ENCODE measurements around the gene MAP2K3. TPM values are rescaled to one million over a fixed set of nuclear protein-coding genes. Genes with fewer than 3 reads are reported as not detected.
"Not testable (repeated sequence)": the region's sequence is repeated elsewhere in the genome, so short reads cannot be mapped to it uniquely, and the experiment has no call there.

Gene MAP2K3
- total and polyA plus RNA-seq, 10 of the 15 experiments (the other 5 are each of a cell fraction or from before 2014, with no cell fraction given): 0.71 to 39.4 (median 18.6) TPM

GRCh38 chr17:21310061-21310765 lies 25.7 kb downstream of the MAP2K3 start:
- H3K4me1 ChIP-seq (ENCODE audit: control insufficient read depth, insufficient read depth, low read length); H3K9me3 ChIP-seq (replicated peaks; ENCODE audit: control insufficient read depth, insufficient read depth, low read length); H4K20me1 ChIP-seq (ENCODE audit: control insufficient read depth, insufficient read depth); POLR2A ChIA-PET; FAIRE-seq; H3K4me2 ChIP-seq (ENCODE audit: control insufficient read depth, insufficient read depth); ATAC-seq; BruUV-seq (replicated peaks); H3K27me3 ChIP-seq (replicated peaks in 1 of 2; ENCODE audit: control insufficient read depth in 2 of 2, insufficient read depth in 2 of 2, low read length in 1 of 2); H3K36me3 ChIP-seq (ENCODE audit: control insufficient read depth in 2 of 2, insufficient read depth in 2 of 2, low read length in 1 of 2); CTCF ChIA-PET; H3K79me2 ChIP-seq (ENCODE audit: control insufficient read depth, insufficient read depth, low read length); H3K27ac ChIP-seq (ENCODE audit: control insufficient read depth, insufficient read depth); DNase-seq (ENCODE audit: low read depth, low spot score); H3K9ac ChIP-seq (ENCODE audit: control insufficient read depth, insufficient read depth, low read length); H2AFZ ChIP-seq (ENCODE audit: control insufficient read depth, low read depth, low read length); RAD21 ChIA-PET (ENCODE audit: unreplicated experiment); intact Hi-C loops (cut with micrococcal nuclease; ENCODE audit: unreplicated experiment); H3K4me3 ChIP-seq: not testable (repeated sequence)
- 90% methylated on average over 15 of the region's 16 CpGs for WGBS (ENCODE audit: insufficient coverage, insufficient replicate concordance, low lambda C conversion rate, missing lambda C conversion rate)
- SMC1A ChIA-PET (ENCODE audit: uncharacterized antibody, unreplicated experiment): interaction anchor here (1.6 kb wide), 1 partner anchor 27 kb away, joined by 4 read pairs; no protein-coding TSS in a partner anchor
- in situ Hi-C loops (cut with MboI): loop anchor here (10.0 to 25.0 kb wide), 3 partner anchors 55 to 1177 kb away; partner anchors contain the start of gene NATD1

DNA sequence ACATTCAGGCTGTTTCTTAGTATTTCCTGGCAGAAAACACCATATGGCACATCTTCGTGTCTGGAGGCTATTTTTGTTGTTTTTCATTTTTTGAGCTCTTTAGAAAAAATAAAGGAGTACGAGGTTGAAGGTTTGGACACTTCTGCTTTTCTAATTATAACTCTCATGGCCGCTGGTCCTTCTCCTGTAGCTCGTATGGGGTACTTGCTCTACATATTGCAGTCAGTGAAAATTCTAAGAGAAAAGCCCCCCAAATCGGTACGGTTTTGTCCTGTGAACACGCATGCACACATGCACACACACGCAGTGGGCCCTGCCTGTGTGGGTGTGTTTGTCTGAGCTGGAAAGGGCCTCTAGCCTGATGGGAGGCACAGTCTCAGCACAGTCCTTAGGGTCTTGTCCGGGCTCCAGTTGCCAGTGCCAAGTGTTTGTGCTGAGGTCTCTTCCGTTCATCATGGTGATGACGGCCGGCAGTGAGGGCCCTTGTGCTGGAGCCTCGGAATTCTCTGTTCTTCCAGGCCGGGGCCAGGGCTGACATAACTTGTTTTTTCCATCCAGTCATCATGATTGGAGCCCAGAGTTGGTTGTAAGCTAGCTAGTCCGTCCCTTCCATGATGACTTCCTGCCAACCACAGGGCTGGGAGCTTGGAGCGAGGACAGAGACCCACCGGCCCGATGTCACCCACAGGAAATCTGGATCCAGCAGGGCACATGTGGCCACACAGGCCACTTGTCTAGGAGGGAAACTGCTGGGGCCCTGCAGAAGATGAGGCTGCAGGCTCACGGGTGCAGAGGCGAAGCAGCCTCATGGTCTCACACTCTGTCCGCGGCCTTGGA lies 26.5 kb downstream of the MAP2K3 start:
- POLR2A ChIA-PET; H3K27me3 ChIP-seq (replicated peaks in 1 of 2; ENCODE audit: control insufficient read depth in 2 of 2, insufficient read depth in 2 of 2, low read length in 1 of 2); H3K4me2 ChIP-seq (ENCODE audit: control insufficient read depth, insufficient read depth): not testable (repeated sequence)

More for the DNA sequence above, 26.5 kb downstream of the MAP2K3 start:
- CTCF ChIA-PET; H3K4me3 ChIP-seq; H3K9me3 ChIP-seq (replicated peaks; ENCODE audit: control insufficient read depth, insufficient read depth, low read length); H3K9ac ChIP-seq (ENCODE audit: control insufficient read depth, insufficient read depth, low read length); H3K4me1 ChIP-seq (ENCODE audit: control insufficient read depth, insufficient read depth, low read length); intact Hi-C loops (cut with micrococcal nuclease; ENCODE audit: unreplicated experiment); FAIRE-seq; BruUV-seq (replicated peaks); ATAC-seq; H3K79me2 ChIP-seq (ENCODE audit: control insufficient read depth, insufficient read depth, low read length); H3K27ac ChIP-seq (ENCODE audit: control insufficient read depth, insufficient read depth); RAD21 ChIA-PET (ENCODE audit: unreplicated experiment); H4K20me1 ChIP-seq (ENCODE audit: control insufficient read depth, insufficient read depth); H3K36me3 ChIP-seq (ENCODE audit: control insufficient read depth in 2 of 2, insufficient read depth in 2 of 2, low read length in 1 of 2); DNase-seq (ENCODE audit: low read depth, low spot score); H2AFZ ChIP-seq (ENCODE audit: control insufficient read depth, low read depth, low read length): not testable (repeated sequence)
- WGBS (ENCODE audit: insufficient coverage, insufficient replicate concordance, low lambda C conversion rate, missing lambda C conversion rate): 64% methylated on average over 16 of the region's 22 CpGs
- SMC1A ChIA-PET (ENCODE audit: uncharacterized antibody, unreplicated experiment): interaction anchor here (1.6 kb wide), 1 partner anchor 28 kb away, joined by 4 read pairs; no protein-coding TSS in a partner anchor
- in situ Hi-C loops (cut with MboI): loop anchor here (10.0 to 25.0 kb wide), 3 partner anchors 56 to 1176 kb away; partner anchors contain the start of gene NATD1
